HepG2 (cell line): ENCODE measurements around the gene LRRC8D. TPM values are rescaled to one million over a fixed set of nuclear protein-coding genes. Genes with fewer than 3 reads are reported as not detected.
A peak's percentile ranks its signal among the peaks of the same experiment; 100 is the strongest.

Source experiments
- ATAC-seq: fragments of 200-7000 bp; cut with Tn5 transposase; 3 replicates; pipeline ENCODE4 v1.9.1; 2020; ENCODE audit warnings: mild to moderate bottlenecking, moderate library complexity
- BruUV-seq: library from RNA; stranded (reverse); fragments of 400-500 nt; replicated peaks from 2 replicates; lab custom pipeline; 2021; lab: Mats Ljungman, UMichigan
- CTCF ChIA-PET: fragments of 300-600 bp; formaldehyde crosslinking; extraction: SDS; loops from one replicate; lab custom pipeline; 2021; ENCODE audit warnings: low total read pairs, inconsistent platforms, low intra/inter-chr PET ratio; lab: Yijun Ruan, JAX
- POLR2A ChIA-PET: fragments of 350-600 bp; sonication (Branson Sonifier 250); formaldehyde crosslinking; loops from one replicate; lab custom pipeline; 2020; ENCODE audit warnings: antibody characterized with exemption, inconsistent platforms; lab: Yijun Ruan, JAX
- DNase-seq: peaks from one replicate; pipeline ENCODE4 v3.0.0-alpha.2; 2015; ENCODE audit warnings: low spot score
- FAIRE-seq: peaks from 3 replicates; lab custom pipeline; 2011; peaks lifted over from hg19 to GRCh38; lab: Jason Lieb, UNC
- H2AFZ ChIP-seq: one replicate; pipeline ENCODE4 v1.6.1; 2011; ENCODE audit warnings: low read length, inconsistent platforms
- H3K27ac ChIP-seq: fragments of 300-600 bp; 3 replicates; pipeline ENCODE4 v1.8.0; 2011; ENCODE audit warnings: mixed run types, mild to moderate bottlenecking, mixed read lengths, low read length, inconsistent platforms; ENCODE audit not compliant: insufficient read depth; ENCODE audit errors: extremely low read length
- H3K27me3 ChIP-seq, 2 experiments: fragments of 200-600 bp in 1 of 2; 2 replicates in 1 of 2; 3 replicates in 1 of 2; pipeline versions ENCODE4 v1.6.0 to v1.8.0; 2011; ENCODE audit warnings: low read length in 2 of 2, mild to moderate bottlenecking in 2 of 2, moderate library complexity in 2 of 2, inconsistent platforms in 1 of 2; ENCODE audit not compliant: insufficient read depth in 2 of 2, control insufficient read depth in 1 of 2
- H3K36me3 ChIP-seq, 2 experiments: fragments of 200-600 bp in 1 of 2; replicated peaks in 1 of 2; 2 replicates in 1 of 2; 3 replicates in 1 of 2; pipeline versions ENCODE4 v1.5.1 to v1.8.0; 2011; ENCODE audit warnings: low read length in 2 of 2, inconsistent platforms in 1 of 2; ENCODE audit not compliant: insufficient read depth in 2 of 2, control insufficient read depth in 1 of 2
- H3K4me1 ChIP-seq: 2 replicates; pipeline ENCODE4 v1.5.1; 2012; ENCODE audit warnings: low read length, inconsistent platforms; ENCODE audit not compliant: insufficient read depth
- H3K4me2 ChIP-seq: 2 replicates; pipeline ENCODE4 v1.6.0; 2011; ENCODE audit warnings: low read depth, low read length, inconsistent platforms
- H3K4me3 ChIP-seq, 3 experiments: fragments of 200-600 bp in 1 of 3; sonication (generic), shearing (Covaris generic) in 1 of 3; replicated peaks in 1 of 3; 2 replicates each; pipeline ENCODE4 v1.5.1; 2011 to 2016; ENCODE audit warnings: low read length in 3 of 3, inconsistent platforms in 2 of 3, low read depth in 2 of 3, mild to moderate bottlenecking in 2 of 3, control low read depth in 1 of 3, mixed read lengths in 1 of 3; ENCODE audit not compliant: insufficient read depth in 1 of 3
- H3K79me2 ChIP-seq: one replicate; pipeline ENCODE4 v1.6.1; 2011; ENCODE audit warnings: low read length, inconsistent platforms; ENCODE audit not compliant: insufficient read depth
- H3K9ac ChIP-seq: 2 replicates; pipeline ENCODE4 v1.6.0; 2011; ENCODE audit warnings: mild to moderate bottlenecking, low read depth, low read length, inconsistent platforms; ENCODE audit not compliant: insufficient read depth
- H3K9me3 ChIP-seq: 2 replicates; pipeline ENCODE4 v1.5.1; 2012; ENCODE audit warnings: mild to moderate bottlenecking, low read length
- H4K20me1 ChIP-seq: 2 replicates; pipeline ENCODE4 v1.6.0; 2011; ENCODE audit warnings: inconsistent platforms, mild to moderate bottlenecking, low read length, moderate library complexity; ENCODE audit not compliant: insufficient read depth
- FOXA1 ChIP-seq, 2 experiments: fragments of 450-650 bp in 1 of 2; sonication (generic) in 1 of 2; formaldehyde crosslinking in 1 of 2; IDR thresholded peaks; 2 replicates each; pipeline versions ENCODE4 v1.4.0 to v1.6.1; 2016 to 2020; ENCODE audit warnings: missing genetic modification reagents in 1 of 2
- SOX13 ChIP-seq, 3 experiments: fragments of 450-650 bp in 1 of 3; sonication (generic) in 1 of 3; formaldehyde crosslinking in 1 of 3; IDR thresholded peaks in 2 of 3; conservative IDR thresholded peaks in 1 of 3; 2 replicates each; pipeline versions ENCODE4 v1.5.0 to v1.6.1; 2016 to 2020; ENCODE audit warnings: antibody characterized with exemption in 1 of 3, mild to moderate bottlenecking in 1 of 3, missing compliant biosample characterization in 1 of 3, missing genetic modification reagents in 1 of 3, moderate library complexity in 1 of 3
- ZFP82 ChIP-seq: sonication (generic); formaldehyde crosslinking; IDR thresholded peaks from 2 replicates; pipeline ENCODE4 v1.5.1; 2020; ENCODE audit warnings: mild to moderate bottlenecking, missing genetic modification reagents, borderline replicate concordance
- WGBS: methylation state at CpG from one replicate; pipeline ENCODE4 v1.1.6; 2017; ENCODE audit warnings: low lambda C conversion rate; 5-methylcytosine and 5-hydroxymethylcytosine counted together
- in situ Hi-C: cut with HindIII; loops from 2 replicates; pipeline ENCODE4 v1.10.0; 2017; ENCODE audit warnings: low pct_unique_long_range_greater_than_20kb; ENCODE audit not compliant: extremely low pct_ligation_motif_present
- intact Hi-C: fragments of 100-400 bp; cut with micrococcal nuclease; formaldehyde crosslinking; loops from one replicate; pipeline ENCODE4 v1.10.0; 2022; ENCODE audit not compliant: unreplicated experiment
- polyA plus RNA-seq, 8 experiments: library from polyadenylated mRNA; depleted of rRNA in 3 of 8; stranded (reverse) in 7 of 8; unstranded in 1 of 8; fragments of >200 nt; fragmentation: Illumina TruSeq in 4 of 8; extraction: Trizol in 4 of 8; gene quantifications; 2 replicates each; pipeline versions ENCODE4 v1.2.1 to v1.2.3, GENCODE V29; 2011 to 2016; ENCODE audit warnings: low read depth in 4 of 8, missing spikeins in 1 of 8, mixed read lengths in 1 of 8; ENCODE audit not compliant: insufficient read depth in 1 of 8
- total RNA-seq, 5 experiments: library from RNA; depleted of rRNA; stranded (reverse); fragments of >200 nt; fragmentation: Illumina TruSeq; extraction: Trizol; gene quantifications; 2 replicates each; pipeline ENCODE4 v1.2.3, GENCODE V29; 2016; ENCODE audit warnings: low read depth in 1 of 5
- TF ChIP-seq, protein P1 (sequence below): sonication (generic); formaldehyde crosslinking; IDR thresholded peaks from one replicate; pipeline ENCODE4 v1.5.1; 2020; ENCODE audit warnings: mild to moderate bottlenecking, missing genetic modification reagents; ENCODE audit errors: not compliant biosample characterization
- TF ChIP-seq, protein P2 (sequence below): sonication (generic); formaldehyde crosslinking; IDR thresholded peaks from 2 replicates; pipeline ENCODE4 v1.4.0; 2020; ENCODE audit warnings: missing genetic modification reagents, borderline replicate concordance

LRRC8D gene
- total and polyA plus RNA-seq, 2 of the 13 experiments (the other 11 are each of a cell fraction or from before 2014, with no cell fraction given): 29.9 to 45.5 TPM

DNA sequence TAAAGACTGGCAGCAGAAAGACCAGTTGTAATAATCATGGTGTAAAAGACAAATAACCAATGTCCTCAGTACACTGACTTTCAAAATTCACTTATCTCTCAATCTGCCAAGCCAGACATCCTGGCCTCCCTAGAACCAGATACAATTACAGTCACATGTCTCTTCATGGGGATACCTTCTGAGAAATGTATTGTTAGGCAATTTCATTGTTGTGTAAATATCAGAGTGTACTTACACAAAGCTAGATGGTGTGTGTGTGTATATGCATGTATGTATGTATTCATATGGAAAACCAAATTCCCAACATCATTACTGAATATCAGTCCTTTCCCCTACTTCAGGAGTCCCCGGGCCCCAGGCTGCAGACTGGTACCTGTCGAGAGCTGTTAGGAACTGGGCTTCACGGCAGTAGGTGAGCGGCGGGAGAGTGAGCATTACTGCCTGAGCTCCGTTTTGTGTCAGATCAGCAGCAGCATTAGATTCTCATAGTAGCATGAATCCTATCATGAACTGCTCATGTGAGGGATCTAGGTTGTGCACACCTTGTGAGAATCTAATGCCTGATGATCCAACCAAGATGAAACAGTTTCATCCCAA lies 108.7 kb downstream of the LRRC8D start:
- BruUV-seq: no TSS peak
- Histone ChIP-seq H3K4me2 (no peak overlapping the region), H3K79me2 (peaks cover 8% of the 10 kb centered on the region), H3K27ac (peak overlapping the region; percentile 67), H3K9ac (no peak overlapping the region), H2AFZ (no peak overlapping the region), H3K4me1 (peaks cover 53% of the 10 kb centered on the region), H3K36me3 (peaks cover 8 to 34% of the 10 kb centered on the region in 2 experiments), H3K4me3 (no peak overlapping the region), H3K27me3 (no peaks in the 10 kb centered on the region), H3K9me3 (no peaks in the 10 kb centered on the region), H4K20me1 (no peaks in the 10 kb centered on the region; the same call in 1 of the 2 replicates)
- peak; percentile 26 for DNase-seq
- FAIRE-seq: no peak
- in situ Hi-C loops (no loop called here), intact Hi-C loops (no loop called here)
- no peak for ATAC-seq
- WGBS: 96% methylated on average over 6 of the region's 6 CpGs
- POLR2A ChIA-PET: no interaction called here
- CTCF ChIA-PET: no interaction called here
- TF ChIP-seq ZFP82: no peak
- TF ChIP-seq SOX13 (IDR thresholded peaks at IDR 0.05): no peak
- peak in 1 of 2 experiments; percentile 25; a peak in 1 of 4 replicates for TF ChIP-seq SOX13 (CRISPR knock-in tag; conservative IDR thresholded peaks at IDR 0.05 in 1 of 2, IDR thresholded peaks at IDR 0.05 in 1 of 2)
- TF ChIP-seq, protein P1, sequence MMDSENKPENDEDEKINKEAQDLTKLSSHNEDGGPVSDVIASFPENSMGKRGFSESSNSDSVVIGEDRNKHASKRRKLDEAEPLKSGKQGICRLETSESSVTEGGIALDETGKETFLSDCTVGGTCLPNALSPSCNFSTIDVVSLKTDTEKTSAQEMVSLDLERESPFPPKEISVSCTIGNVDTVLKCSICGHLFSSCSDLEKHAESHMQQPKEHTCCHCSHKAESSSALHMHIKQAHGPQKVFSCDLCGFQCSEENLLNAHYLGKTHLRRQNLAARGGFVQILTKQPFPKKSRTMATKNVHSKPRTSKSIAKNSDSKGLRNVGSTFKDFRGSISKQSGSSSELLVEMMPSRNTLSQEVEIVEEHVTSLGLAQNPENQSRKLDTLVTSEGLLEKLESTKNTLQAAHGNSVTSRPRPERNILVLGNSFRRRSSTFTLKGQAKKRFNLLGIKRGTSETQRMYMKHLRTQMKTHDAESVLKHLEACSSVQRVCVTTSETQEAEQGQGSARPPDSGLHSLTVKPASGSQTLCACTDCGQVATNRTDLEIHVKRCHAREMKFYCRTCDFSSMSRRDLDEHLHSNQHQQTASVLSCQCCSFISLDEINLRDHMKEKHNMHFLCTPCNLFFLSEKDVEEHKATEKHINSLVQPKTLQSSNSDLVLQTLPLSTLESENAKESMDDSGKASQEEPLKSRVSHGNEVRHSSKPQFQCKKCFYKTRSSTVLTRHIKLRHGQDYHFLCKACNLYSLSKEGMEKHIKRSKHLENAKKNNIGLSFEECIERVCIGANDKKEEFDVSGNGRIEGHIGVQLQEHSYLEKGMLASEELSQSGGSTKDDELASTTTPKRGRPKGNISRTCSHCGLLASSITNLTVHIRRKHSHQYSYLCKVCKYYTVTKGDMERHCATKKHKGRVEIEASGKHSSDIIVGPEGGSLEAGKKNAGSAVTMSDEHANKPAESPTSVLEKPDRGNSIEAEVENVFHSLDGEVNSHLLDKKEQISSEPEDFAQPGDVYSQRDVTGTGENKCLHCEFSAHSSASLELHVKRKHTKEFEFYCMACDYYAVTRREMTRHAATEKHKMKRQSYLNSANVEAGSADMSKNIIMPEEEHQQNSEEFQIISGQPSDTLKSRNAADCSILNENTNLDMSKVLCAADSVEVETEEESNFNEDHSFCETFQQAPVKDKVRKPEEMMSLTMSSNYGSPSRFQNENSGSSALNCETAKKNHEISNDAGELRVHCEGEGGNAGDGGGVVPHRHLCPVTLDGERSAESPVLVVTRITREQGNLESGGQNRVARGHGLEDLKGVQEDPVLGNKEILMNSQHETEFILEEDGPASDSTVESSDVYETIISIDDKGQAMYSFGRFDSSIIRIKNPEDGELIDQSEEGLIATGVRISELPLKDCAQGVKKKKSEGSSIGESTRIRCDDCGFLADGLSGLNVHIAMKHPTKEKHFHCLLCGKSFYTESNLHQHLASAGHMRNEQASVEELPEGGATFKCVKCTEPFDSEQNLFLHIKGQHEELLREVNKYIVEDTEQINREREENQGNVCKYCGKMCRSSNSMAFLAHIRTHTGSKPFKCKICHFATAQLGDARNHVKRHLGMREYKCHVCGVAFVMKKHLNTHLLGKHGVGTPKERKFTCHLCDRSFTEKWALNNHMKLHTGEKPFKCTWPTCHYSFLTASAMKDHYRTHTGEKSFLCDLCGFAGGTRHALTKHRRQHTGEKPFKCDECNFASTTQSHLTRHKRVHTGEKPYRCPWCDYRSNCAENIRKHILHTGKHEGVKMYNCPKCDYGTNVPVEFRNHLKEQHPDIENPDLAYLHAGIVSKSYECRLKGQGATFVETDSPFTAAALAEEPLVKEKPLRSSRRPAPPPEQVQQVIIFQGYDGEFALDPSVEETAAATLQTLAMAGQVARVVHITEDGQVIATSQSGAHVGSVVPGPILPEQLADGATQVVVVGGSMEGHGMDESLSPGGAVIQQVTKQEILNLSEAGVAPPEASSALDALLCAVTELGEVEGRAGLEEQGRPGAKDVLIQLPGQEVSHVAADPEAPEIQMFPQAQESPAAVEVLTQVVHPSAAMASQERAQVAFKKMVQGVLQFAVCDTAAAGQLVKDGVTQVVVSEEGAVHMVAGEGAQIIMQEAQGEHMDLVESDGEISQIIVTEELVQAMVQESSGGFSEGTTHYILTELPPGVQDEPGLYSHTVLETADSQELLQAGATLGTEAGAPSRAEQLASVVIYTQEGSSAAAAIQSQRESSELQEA: no peak
- TF ChIP-seq, protein P2, sequence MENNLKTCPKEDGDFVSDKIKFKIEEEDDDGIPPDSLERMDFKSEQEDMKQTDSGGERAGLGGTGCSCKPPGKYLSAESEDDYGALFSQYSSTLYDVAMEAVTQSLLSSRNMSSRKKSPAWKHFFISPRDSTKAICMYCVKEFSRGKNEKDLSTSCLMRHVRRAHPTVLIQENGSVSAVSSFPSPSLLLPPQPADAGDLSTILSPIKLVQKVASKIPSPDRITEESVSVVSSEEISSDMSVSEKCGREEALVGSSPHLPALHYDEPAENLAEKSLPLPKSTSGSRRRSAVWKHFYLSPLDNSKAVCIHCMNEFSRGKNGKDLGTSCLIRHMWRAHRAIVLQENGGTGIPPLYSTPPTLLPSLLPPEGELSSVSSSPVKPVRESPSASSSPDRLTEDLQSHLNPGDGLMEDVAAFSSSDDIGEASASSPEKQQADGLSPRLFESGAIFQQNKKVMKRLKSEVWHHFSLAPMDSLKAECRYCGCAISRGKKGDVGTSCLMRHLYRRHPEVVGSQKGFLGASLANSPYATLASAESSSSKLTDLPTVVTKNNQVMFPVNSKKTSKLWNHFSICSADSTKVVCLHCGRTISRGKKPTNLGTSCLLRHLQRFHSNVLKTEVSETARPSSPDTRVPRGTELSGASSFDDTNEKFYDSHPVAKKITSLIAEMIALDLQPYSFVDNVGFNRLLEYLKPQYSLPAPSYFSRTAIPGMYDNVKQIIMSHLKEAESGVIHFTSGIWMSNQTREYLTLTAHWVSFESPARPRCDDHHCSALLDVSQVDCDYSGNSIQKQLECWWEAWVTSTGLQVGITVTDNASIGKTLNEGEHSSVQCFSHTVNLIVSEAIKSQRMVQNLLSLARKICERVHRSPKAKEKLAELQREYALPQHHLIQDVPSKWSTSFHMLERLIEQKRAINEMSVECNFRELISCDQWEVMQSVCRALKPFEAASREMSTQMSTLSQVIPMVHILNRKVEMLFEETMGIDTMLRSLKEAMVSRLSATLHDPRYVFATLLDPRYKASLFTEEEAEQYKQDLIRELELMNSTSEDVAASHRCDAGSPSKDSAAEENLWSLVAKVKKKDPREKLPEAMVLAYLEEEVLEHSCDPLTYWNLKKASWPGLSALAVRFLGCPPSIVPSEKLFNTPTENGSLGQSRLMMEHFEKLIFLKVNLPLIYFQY (CRISPR knock-in tag): no peak
- TF ChIP-seq FOXA1 (IDR thresholded peaks at IDR 0.05): no peak
- 0 out of 2 replicates have a peak, but pooled peaks have one; percentile 12 for TF ChIP-seq FOXA1 (CRISPR knock-in tag; IDR thresholded peaks at IDR 0.05)
